Liver (tissue), 9 donors: ENCODE results near the gene SUGCT. TPM values are rescaled to one million over a fixed set of nuclear protein-coding genes. Genes with fewer than 3 reads are reported as not detected.

Experiments
- DNase-seq: peaks from one replicate; pipeline ENCODE4 v3.0.0-alpha.2; 2017; ENCODE audit warnings: low spot score
- H3K27ac ChIP-seq, 2 donors: one replicate each; pipeline ENCODE4 v1.7.0; 2013; ENCODE audit warnings: inconsistent platforms in 2 of 2, low read length in 2 of 2, control low read depth in 1 of 2, low read depth in 1 of 2, mild to moderate bottlenecking in 1 of 2
- H3K27me3 ChIP-seq, 4 donors: one replicate each; pipeline versions ENCODE4 v1.6.1 to v1.7.0; 2013; ENCODE audit warnings: low read length in 3 of 4, inconsistent platforms in 1 of 4, mild to moderate bottlenecking in 1 of 4, moderate library complexity in 1 of 4; ENCODE audit not compliant: control insufficient read depth in 4 of 4, insufficient read depth in 4 of 4
- H3K36me3 ChIP-seq, 4 donors: one replicate each; pipeline versions ENCODE4 v1.6.1 to v1.7.0; 2013; ENCODE audit warnings: low read length in 3 of 4, mild to moderate bottlenecking in 3 of 4, low read depth in 1 of 4, moderate library complexity in 1 of 4; ENCODE audit not compliant: control insufficient read depth in 4 of 4, insufficient read depth in 3 of 4
- H3K4me1 ChIP-seq, 4 donors: one replicate each; pipeline versions ENCODE4 v1.6.1 to v1.7.0; 2013; ENCODE audit warnings: low read length in 3 of 4, mild to moderate bottlenecking in 3 of 4, moderate library complexity in 1 of 4; ENCODE audit not compliant: control insufficient read depth in 4 of 4, insufficient read depth in 4 of 4
- H3K4me3 ChIP-seq, 3 donors: one replicate each; pipeline versions ENCODE4 v1.6.1 to v1.7.0; 2013; ENCODE audit warnings: low read length in 3 of 3, control low read depth in 1 of 3, low read depth in 1 of 3, mild to moderate bottlenecking in 1 of 3
- H3K9ac ChIP-seq, 2 donors: one replicate each; pipeline ENCODE4 v1.7.0; 2013; ENCODE audit warnings: low read length in 2 of 2, mild to moderate bottlenecking in 2 of 2, moderate library complexity in 2 of 2, control low read depth in 1 of 2, low read depth in 1 of 2
- H3K9me3 ChIP-seq, 4 donors: one replicate each; pipeline versions ENCODE4 v1.6.1 to v1.7.0; 2013; ENCODE audit warnings: low read length in 3 of 4; ENCODE audit not compliant: control insufficient read depth in 4 of 4
- ATF3 ChIP-seq: IDR thresholded peaks from 2 replicates; pipeline ENCODE4 v1.6.1; 2016; ENCODE audit warnings: antibody characterized with exemption
- CTCF ChIP-seq: fragments of 150-350 bp; IDR thresholded peaks from 2 replicates; pipeline ENCODE4 v1.5.1; 2017; ENCODE audit warnings: improper control_type of control experiment, low read depth, low read length; ENCODE audit not compliant: missing input control
- FOXA1 ChIP-seq: IDR thresholded peaks from 2 replicates; pipeline ENCODE4 v1.6.1; 2016; ENCODE audit warnings: antibody characterized with exemption
- FOXA2 ChIP-seq: IDR thresholded peaks from 2 replicates; pipeline ENCODE4 v1.6.1; 2016; ENCODE audit warnings: antibody characterized with exemption
- GABPA ChIP-seq, 2 donors: IDR thresholded peaks in 1 of 2; conservative IDR thresholded peaks in 1 of 2; 2 replicates each; pipeline ENCODE4 v1.6.1; 2016; ENCODE audit warnings: antibody characterized with exemption in 2 of 2, mild to moderate bottlenecking in 1 of 2, moderate library complexity in 1 of 2
- HNF4A ChIP-seq, 2 donors: conservative IDR thresholded peaks; 2 replicates each; pipeline ENCODE4 v1.6.1; 2016; ENCODE audit warnings: antibody characterized with exemption in 2 of 2, mild to moderate bottlenecking in 2 of 2
- HNF4G ChIP-seq: IDR thresholded peaks from 2 replicates; pipeline ENCODE4 v1.6.1; 2016; ENCODE audit warnings: antibody characterized with exemption
- MAX ChIP-seq: IDR thresholded peaks from 2 replicates; pipeline ENCODE4 v1.6.1; 2016; ENCODE audit warnings: antibody characterized with exemption
- NR2F2 ChIP-seq: IDR thresholded peaks from 2 replicates; pipeline ENCODE4 v1.6.1; 2016; ENCODE audit warnings: antibody characterized with exemption
- REST ChIP-seq: IDR thresholded peaks from 2 replicates; pipeline ENCODE4 v1.6.1; 2016; ENCODE audit warnings: antibody characterized with exemption, mild to moderate bottlenecking
- RXRA ChIP-seq, 2 donors: IDR thresholded peaks; 2 replicates each; pipeline ENCODE4 v1.6.1; 2017 to 2018; ENCODE audit warnings: antibody characterized with exemption in 2 of 2, mild to moderate bottlenecking in 1 of 2
- SP1 ChIP-seq: IDR thresholded peaks from 2 replicates; pipeline ENCODE4 v1.6.1; 2018; ENCODE audit warnings: antibody characterized with exemption, mild to moderate bottlenecking
- TAF1 ChIP-seq: conservative IDR thresholded peaks from 2 replicates; pipeline ENCODE4 v1.6.1; 2016; ENCODE audit warnings: antibody characterized with exemption, mild to moderate bottlenecking
- ZBTB33 ChIP-seq: IDR thresholded peaks from 2 replicates; pipeline ENCODE4 v1.6.1; 2016; ENCODE audit warnings: antibody characterized with exemption
- WGBS: extraction: QIAGEN DNeasy Blood & Tissue Kit; methylation state at CpG from one replicate; pipeline ENCODE4 v1.1.7; 2013; 5-methylcytosine and 5-hydroxymethylcytosine counted together
- polyA plus RNA-seq, 2 donors: library from polyadenylated mRNA; stranded (reverse) in 1 of 2; unstranded in 1 of 2; fragments of 200-250 nt in 1 of 2; fragments of >200 nt in 1 of 2; fragmentation: Nextera tagmentation in 1 of 2; extraction: Ambion mirVana in 1 of 2; gene quantifications; one replicate each; pipeline versions ENCODE4 v1.2.1 to v1.2.3, GENCODE V29; 2013 to 2015
- total RNA-seq, 2 donors: library from RNA; depleted of rRNA; stranded (reverse); fragments of >200 nt; gene quantifications; one replicate each; pipeline ENCODE4 v1.2.3, GENCODE V29; 2014
- donor health status: healthy.
- donor health status: healthy.
- donor health status: healthy.
- donor health status: healthy.
- donor health status: healthy.

SUGCT gene
- total and polyA plus RNA-seq, 4 donors: 6.2 to 11.9 (median 9.9) TPM

GRCh38 chr7:40432046-40432445, 297.2 kb downstream of the SUGCT start (continued):
- TF ChIP-seq REST (no peak), NR2F2 (no peak)

GRCh38 chr7:40436710-40437109, 301.9 kb downstream of the SUGCT start:
- 94% methylated on average over 1 of the region's 1 CpG for WGBS
- Histone ChIP-seq H3K27me3 (no peaks in the 10 kb centered on the region), H3K9me3 (peaks cover 0 to 4% (median 0%) of the 10 kb centered on the region in 4 donors), H3K27ac (no peak overlapping the region), H3K9ac (no peak overlapping the region), H3K4me3 (no peak overlapping the region), H3K4me1 (peaks cover 0 to 2% (median 0%) of the 10 kb centered on the region in 4 donors), H3K36me3 (no peaks in the 10 kb centered on the region)
- no peak for DNase-seq
- TF ChIP-seq NR2F2: no peak
- no peak for TF ChIP-seq ZBTB33
- TF ChIP-seq SP1: no peak
- no peak for TF ChIP-seq MAX
- no peak for TF ChIP-seq ATF3
- TF ChIP-seq TAF1: no peak
- TF ChIP-seq HNF4G: no peak
- TF ChIP-seq CTCF: no peak
- no peak for TF ChIP-seq GABPA (IDR thresholded peaks at IDR 0.05 in 1 of 2, conservative IDR thresholded peaks at IDR 0.05 in 1 of 2)
- TF ChIP-seq HNF4A (conservative IDR thresholded peaks at IDR 0.05): no peak
- no peak for TF ChIP-seq FOXA2
- no peak for TF ChIP-seq RXRA (IDR thresholded peaks at IDR 0.05)
- TF ChIP-seq FOXA1: no peak
